HG02678 (cell line): ENCODE data around the gene SKA2.
"Not testable (repeated sequence)": the region's sequence is repeated elsewhere in the genome, so short reads cannot be mapped to it uniquely, and the experiment has no call there.

ENCODE experiments used
- ATAC-seq: cut with Tn5 transposase; IDR thresholded peaks from one replicate; pipeline ENCODE4 v1.9.1; 2021; ENCODE audit warnings: mild to moderate bottlenecking, moderate library complexity; ENCODE audit not compliant: unreplicated experiment

Gene SKA2

GRCh38 chr17:59105852-59106462 is 49.0 kb downstream of the SKA2 start:
- peak; percentile 25 for ATAC-seq

- no peak for ATAC-seq
Measured at GRCh38 chr17:59101178-59101577, 53.8 kb downstream of the SKA2 start.

GRCh38 chr17:59097876-59098275 is 57.1 kb downstream of the SKA2 start:
- no peak for ATAC-seq

- no peak for ATAC-seq
Measured at GRCh38 chr17:59094861-59095530, 60.0 kb downstream of the SKA2 start.

GRCh38 chr17:59093702-59094231 is 61.2 kb downstream of the SKA2 start:
- ATAC-seq, result no peak

GRCh38 chr17:59093145-59093701 is 61.8 kb downstream of the SKA2 start:
- no peak for ATAC-seq

GRCh38 chr17:59090593-59090992 is 64.4 kb downstream of the SKA2 start:
- not testable (repeated sequence) for ATAC-seq

GRCh38 chr17:59084154-59084553 is 70.8 kb downstream of the SKA2 start:
- ATAC-seq, result no peak

- no peak for ATAC-seq
Measured at GRCh38 chr17:59074494-59074893, 80.5 kb downstream of the SKA2 start.

- no peak for ATAC-seq
Measured at GRCh38 chr17:59073972-59074371, 81.0 kb downstream of the SKA2 start.

GRCh38 chr17:59069856-59070255 is 85.1 kb downstream of the SKA2 start:
- ATAC-seq, result no peak

GRCh38 chr17:59067756-59068155 is 87.2 kb downstream of the SKA2 start:
- peak; percentile 65 for ATAC-seq

GRCh38 chr17:59067340-59067739 is 87.6 kb downstream of the SKA2 start:
- ATAC-seq, result no peak

- ATAC-seq, result no peak
Measured at GRCh38 chr17:59062509-59062908, 92.5 kb downstream of the SKA2 start.
